CD4-positive, alpha-beta T cell treated with Interleukin-15 for 4 hours (primary cell): Measurements from ENCODE around the gene CGNL1.

Source experiments
- DNase-seq: peaks from one replicate; pipeline ENCODE4 v3.0.0-alpha.2; 2020; ENCODE audit warnings: low spot score

Gene CGNL1

GRCh38 chr15:57422113-57422754, 45.9 kb downstream of the CGNL1 start:
- DNase-seq = no peak

GRCh38 chr15:57423599-57424140, 47.4 kb downstream of the CGNL1 start:
- no peak for DNase-seq

- no peak for DNase-seq
Measured at GRCh38 chr15:57424628-57425405, 48.5 kb downstream of the CGNL1 start.

GRCh38 chr15:57425842-57426241, 49.5 kb downstream of the CGNL1 start:
- DNase-seq = no peak

GRCh38 chr15:57427367-57427821, 51.1 kb downstream of the CGNL1 start:
- DNase-seq = no peak

GRCh38 chr15:57432141-57432741, 55.9 kb downstream of the CGNL1 start:
- DNase-seq = no peak

GRCh38 chr15:57436166-57436565, 59.9 kb downstream of the CGNL1 start:
- DNase-seq = no peak

- DNase-seq = no peak
Measured at GRCh38 chr15:57436961-57437360, 60.7 kb downstream of the CGNL1 start.

GRCh38 chr15:57437564-57437963, 61.3 kb downstream of the CGNL1 start:
- no peak for DNase-seq

- DNase-seq = no peak
Measured at GRCh38 chr15:57438166-57438565, 61.9 kb downstream of the CGNL1 start.

- no peak for DNase-seq
Measured at GRCh38 chr15:57439128-57440027, 63.1 kb downstream of the CGNL1 start.

- DNase-seq = no peak
Measured at GRCh38 chr15:57440167-57440566, 63.9 kb downstream of the CGNL1 start.

GRCh38 chr15:57440799-57441198, 64.5 kb downstream of the CGNL1 start:
- no peak for DNase-seq

GRCh38 chr15:57442335-57442734, 66.0 kb downstream of the CGNL1 start:
- no peak for DNase-seq

- no peak for DNase-seq
Measured at GRCh38 chr15:57443486-57443885, 67.2 kb downstream of the CGNL1 start.

- no peak for DNase-seq
Measured at GRCh38 chr15:57444877-57445513, 68.7 kb downstream of the CGNL1 start.

GRCh38 chr15:57445872-57446271, 69.6 kb downstream of the CGNL1 start:
- DNase-seq = no peak

GRCh38 chr15:57446393-57446792, 70.1 kb downstream of the CGNL1 start:
- no peak for DNase-seq

- no peak for DNase-seq
Measured at GRCh38 chr15:57451555-57451954, 75.2 kb downstream of the CGNL1 start.

- DNase-seq = no peak
Measured at GRCh38 chr15:57452090-57452754, 75.9 kb downstream of the CGNL1 start.

GRCh38 chr15:57455929-57456328, 79.6 kb downstream of the CGNL1 start:
- DNase-seq = no peak
